ENCODE data around the gene TM4SF4.

Gene TM4SF4

GRCh38 chr3:149515249-149515648 lies 40.8 kb downstream of the TM4SF4 start:
- DNase-seq = no peak

GRCh38 chr3:149516920-149517319 lies 42.4 kb downstream of the TM4SF4 start:
- DNase-seq = no peak

DNA sequence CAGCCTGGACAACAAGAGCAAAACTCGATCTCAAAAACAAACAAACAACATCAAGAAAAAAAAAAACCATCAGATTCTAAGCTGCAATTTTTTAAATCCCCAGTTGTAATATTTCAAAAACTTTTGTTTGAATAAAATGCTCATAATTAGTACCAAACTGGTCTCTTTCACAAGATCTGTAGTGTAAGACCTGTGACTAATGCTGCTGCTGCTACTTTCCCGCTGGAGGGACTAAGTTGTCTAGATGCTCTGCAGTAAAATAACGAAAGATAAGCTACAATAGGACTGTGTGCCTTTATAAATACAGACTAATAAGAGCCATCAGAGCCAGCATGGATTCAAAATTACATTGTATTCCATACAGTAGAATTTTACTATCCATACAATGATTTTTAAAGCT lies 45.4 kb downstream of the TM4SF4 start:
- DNase-seq = no peak

DNA sequence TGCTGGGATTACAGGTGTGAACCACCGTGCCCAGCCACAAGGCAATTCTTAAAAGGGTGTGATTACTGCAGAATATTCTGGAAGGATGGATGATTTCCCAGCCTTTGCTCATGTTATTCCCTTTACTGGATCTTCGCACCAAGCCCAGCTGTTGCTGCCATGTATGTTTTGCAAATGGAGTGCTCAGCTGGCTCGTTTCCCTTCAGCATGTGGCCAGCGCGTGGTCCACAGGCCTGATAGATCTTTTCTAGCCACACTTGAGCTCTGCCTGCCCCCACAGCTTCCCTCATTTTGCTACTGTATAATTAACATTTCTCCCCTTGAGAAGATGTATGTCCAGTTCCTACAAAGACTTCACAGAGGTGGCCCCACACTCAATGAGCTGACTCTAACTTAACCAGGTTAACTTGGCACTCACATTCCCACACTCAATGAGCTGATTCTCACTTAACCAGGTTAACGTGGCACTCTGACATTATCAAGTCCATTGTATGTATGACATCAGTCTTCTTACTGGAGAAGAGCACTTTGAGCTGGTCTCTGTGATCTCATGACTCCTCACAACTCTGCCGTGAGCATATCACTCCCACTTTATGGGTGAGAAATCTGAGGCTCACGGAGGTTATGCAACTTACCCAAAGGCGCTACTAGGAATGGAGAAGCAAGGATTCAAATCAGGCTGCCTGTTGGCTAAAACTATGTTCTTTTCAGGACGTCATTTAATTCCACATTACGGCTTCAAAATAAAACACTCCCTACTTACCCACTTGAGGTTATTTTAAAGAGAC lies 49.2 kb downstream of the TM4SF4 start:
- no peak for DNase-seq

DNA sequence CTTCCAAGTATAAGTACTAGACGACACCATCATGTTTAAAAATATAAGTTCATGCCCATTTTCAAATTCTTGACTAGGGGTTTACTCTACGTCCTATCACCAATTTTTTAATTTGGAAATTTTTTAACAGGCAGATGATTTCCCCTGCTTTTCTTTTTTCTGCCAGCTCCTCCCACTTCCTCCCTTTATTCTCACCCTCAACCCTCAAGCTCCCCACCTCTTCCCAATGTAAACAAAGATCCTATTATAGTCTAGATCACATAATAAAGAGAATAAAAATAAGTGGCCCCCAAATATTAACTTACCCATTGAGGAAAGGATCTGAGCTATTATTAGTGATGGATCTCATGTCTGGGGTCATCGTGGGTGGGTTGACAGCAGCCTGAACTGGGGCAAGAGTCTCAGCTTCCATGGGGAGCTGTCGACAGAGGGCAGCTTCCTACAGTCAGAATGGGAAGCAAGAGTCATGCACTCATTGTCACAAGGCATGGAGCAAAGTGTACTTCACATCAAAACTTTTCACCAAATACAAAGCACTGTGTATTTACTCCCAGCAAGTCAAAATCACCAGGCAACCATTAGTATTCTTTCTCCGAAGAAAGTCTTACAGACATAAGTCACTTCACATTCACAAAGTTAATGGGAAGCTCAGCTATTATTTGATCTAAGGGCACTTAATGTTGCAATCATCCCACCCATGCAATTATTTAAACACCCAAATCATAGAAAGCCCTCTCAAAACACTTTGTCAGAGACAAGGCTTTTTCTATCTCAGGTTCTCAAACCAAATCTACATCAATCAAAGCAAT lies 53.2 kb downstream of the TM4SF4 start:
- DNase-seq = no peak

DNA sequence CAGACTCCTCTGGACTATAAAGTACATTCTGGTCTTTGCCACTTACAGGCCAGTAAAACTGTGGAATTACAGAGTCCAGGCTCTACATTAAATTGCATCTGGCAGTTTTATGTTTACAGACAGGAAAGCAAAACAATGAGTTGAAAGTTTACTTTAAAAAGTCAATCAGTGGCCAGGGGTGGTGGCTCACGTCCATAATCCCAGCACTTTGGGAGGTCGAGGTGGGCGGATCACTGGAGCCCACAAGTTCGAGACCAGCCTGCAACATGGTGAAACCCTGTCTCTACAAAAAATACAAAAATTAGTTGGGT lies 53.8 kb downstream of the TM4SF4 start:
- DNase-seq = no peak

- no peak for DNase-seq
Measured at GRCh38 chr3:149529099-149529498, 54.6 kb downstream of the TM4SF4 start.

DNA sequence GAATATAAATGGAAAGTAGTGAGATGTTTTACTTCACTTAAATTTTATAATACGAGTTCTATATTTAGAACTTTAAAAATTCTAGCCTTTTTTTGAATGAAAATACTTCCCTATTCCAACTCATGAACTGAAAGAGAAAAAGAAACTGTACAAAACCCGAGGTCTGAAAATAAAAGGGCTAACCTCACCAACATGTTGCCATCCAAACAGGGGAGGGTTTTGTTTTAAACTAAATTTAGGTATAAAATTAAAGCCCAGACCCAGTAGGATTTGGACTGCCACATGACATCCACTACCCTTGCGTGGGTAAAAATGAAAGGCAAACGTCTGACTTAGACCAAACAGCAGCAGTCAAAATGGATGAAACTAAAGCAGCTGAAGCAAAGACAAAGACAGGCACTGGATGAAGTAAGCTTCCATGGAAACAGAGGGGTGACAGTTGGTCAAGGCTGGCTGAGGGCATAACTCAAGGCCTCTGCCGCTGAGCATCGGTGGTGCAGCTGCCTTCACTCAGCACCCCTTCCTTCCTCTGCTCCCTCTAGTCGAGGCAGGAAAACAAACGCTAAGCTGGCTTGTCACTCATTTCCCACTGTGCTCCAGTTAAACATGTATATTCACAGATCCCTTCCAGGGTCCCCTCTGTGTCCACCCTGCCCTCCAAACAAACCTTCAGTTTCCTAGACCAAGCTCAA lies 58.1 kb downstream of the TM4SF4 start:
- no peak for DNase-seq

DNA sequence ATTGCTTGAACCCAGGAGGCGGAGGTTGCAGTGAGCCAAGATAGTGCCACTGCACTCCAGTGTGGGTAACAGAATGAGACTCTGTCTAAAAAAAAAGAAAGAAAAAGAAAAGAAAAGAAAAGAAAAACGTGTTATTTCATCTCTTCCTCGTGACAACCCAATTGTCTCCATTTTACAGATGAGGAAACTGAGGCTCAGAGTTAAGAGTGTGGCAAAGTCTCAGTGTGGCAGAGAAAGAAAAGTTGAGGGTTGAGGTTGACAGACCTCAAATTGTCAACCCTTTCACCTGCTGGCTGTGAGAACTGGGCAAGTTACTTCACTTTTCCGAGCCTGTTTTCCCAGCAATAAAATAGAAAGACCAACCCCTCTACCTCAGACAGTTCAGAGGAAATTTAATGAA lies 59.6 kb downstream of the TM4SF4 start:
- no peak for DNase-seq

GRCh38 chr3:149534671-149535332 lies 60.3 kb downstream of the TM4SF4 start:
- no peak for DNase-seq

DNA sequence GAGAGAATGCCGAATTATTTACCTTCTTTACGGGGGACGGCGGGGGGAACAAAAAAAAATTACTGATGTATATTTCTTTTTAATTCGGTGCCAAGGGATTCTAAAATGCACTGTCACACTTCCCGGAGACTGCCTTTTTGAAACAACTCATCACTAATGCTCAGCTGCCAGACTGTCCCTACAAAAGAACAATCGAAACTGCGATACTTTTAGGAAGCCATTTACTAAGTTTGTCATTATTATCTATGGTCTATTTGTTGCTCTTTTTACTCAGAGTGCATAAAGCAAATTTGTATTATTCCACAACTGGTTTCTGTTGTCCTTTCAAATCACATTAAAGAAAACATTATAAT lies 60.8 kb downstream of the TM4SF4 start:
- DNase-seq = no peak

GRCh38 chr3:149536429-149536828 lies 61.9 kb downstream of the TM4SF4 start:
- DNase-seq = no peak

DNA sequence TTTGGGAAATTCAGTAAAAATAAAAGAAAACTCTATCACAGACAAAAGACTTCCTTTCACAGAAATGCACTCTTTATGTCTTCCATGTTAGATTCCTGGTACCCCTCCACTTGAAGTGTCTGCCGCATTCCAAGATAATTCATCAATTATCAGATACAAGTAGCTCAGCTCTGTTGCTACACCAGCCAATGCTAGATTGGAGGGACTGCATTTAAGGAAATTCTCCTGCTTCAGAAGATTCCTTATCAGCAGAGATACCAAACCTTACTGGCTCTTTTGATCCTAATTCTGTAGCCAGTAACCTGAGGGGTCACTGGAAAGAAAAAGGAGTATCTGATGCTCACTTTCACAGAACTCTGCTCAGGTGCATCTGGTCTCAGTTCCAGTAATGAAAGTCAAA lies 63.9 kb downstream of the TM4SF4 start:
- no peak for DNase-seq

DNA sequence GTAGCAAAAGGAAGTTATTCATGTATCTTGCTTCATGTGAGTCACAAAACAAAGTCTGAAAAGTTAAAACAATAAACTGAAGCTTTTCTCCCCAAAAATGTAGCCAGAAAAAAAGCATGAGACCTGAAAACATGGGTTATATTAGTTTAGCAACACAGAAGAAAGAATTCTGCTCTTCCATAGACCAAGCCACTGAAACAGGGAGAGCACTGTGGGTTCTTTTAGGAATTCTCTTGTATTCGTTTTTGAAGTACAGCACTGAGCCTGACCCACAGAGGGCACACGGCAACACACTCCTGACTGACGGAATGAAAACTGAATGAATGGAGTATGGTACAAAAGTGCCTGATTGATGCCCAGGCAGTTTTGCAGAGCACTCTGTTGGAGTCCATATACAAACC lies 66.6 kb downstream of the TM4SF4 start:
- DNase-seq = no peak

DNA sequence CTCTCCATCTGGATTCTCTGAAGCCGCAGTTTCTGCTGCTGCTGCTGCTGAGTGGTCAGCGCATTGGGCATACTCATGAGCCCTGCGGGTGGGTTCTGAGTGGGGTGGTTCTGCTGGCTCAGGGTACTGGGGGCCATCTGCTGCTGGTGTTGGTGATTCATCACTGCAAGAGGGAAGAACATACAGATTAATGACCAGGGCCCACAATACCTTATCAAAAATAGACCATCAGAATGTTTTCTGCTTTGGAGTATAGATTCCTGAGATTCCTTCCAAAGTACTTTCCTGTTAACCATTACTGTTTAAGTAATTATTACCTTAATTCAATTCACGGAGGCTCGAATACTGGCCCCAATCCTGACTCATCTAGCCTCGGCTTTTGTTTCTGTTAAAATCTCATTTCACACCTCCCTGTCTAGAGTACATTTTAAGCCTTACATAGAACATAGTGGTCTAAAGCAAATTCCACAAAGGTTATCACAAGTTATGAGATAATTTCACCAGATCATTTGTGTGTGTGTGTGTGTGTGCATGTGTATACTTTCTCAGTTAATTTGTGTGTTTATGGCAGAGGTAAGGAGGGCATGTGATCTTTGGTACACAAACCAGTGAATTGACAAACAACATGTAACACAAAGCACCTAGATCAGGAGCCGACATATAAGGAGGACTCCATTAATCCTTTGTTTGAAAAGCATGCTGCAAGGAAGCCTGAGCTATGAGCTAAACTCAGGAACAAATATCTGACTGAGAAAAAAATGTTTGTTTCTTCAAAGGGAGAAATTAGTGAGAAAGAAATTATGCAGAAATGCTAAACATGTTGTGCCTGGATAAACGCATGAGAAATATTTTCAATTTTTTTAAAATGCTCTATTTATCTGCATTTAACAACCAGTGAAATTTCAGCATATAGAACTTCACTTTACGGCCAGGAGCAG lies 68.1 kb downstream of the TM4SF4 start:
- no peak for DNase-seq

GRCh38 chr3:149545049-149545448 lies 70.6 kb downstream of the TM4SF4 start:
- no peak for DNase-seq

DNA sequence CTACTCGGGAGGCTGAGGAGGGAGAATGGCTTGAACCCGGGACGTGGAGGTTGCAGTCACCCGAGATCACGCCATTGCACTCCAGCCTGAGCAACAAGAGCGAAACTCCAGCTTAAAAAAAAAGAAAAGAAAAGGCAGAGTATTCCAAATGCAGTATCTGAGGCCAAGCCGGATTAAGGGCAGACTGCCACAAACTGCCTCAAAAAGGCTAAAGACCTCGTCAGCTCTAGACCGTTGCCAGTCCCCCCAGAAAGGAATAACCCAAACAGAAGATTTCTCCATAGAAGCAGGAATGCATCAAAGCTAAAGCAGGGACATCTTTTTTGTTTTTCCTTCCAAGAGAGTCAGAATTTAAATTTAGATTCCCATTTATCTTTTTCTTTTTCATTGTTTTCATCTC lies 72.9 kb downstream of the TM4SF4 start:
- DNase-seq = no peak

GRCh38 chr3:149547954-149548668 lies 73.6 kb downstream of the TM4SF4 start:
- no peak for DNase-seq

DNA sequence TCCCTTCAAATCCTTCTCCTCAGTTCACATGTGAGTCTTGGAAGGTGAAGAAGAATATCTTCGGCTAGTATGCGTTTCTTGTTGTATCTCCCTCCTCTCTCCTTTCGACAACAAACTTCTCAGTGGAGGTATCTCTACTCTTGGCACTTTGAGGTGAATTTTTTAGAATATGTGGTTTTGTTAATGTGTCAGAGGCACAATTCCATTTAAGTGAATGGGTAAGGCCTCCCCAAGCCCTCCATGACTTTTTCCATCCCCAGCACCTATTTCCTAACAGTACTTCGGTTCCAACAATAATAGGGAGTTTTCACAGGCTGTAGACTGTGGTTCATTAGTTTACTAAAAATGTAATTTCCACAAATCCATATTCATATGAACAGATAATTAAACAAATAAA lies 74.2 kb downstream of the TM4SF4 start:
- no peak for DNase-seq

GRCh38 chr3:149551500-149551899 lies 77.0 kb downstream of the TM4SF4 start:
- DNase-seq = no peak

DNA sequence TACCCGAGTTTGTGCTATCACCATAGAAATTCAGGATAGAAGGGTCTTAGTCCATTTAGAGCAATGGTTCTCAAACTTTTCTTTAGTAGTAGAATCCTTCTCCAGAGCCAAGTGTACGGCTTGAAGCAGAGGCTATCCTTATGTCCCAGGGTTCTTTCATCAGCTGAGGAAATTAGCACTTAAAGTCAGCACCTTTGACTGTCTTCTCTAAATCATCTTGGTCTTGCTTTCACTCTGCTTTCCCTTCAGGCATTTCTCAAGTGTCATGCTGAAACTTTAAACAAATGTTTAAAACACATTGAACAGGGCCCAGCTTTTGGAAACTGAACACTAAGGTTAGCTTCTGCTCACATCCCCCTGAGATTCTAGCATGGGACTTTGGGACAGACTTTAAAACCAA lies 78.2 kb downstream of the TM4SF4 start:
- no peak for DNase-seq
